GM13977 (cell line): ENCODE measurements around the gene JMY.

Source experiments
- DNase-seq: peaks from one replicate; pipeline ENCODE4 v3.0.0; 2012; ENCODE audit warnings: low spot score
- in situ Hi-C: fragments of 300-500 bp; cut with MboI; formaldehyde crosslinking; loops from one replicate; pipeline ENCODE4 v1.12.0; 2022; ENCODE audit warnings: low sequenced_read_pairs, low pct_unique_long_range_greater_than_20kb, mixed read lengths, inconsistent platforms; ENCODE audit not compliant: unreplicated experiment
- TF ChIP-seq, protein P1 (sequence below): IDR thresholded peaks from 2 replicates; pipeline ENCODE4 v1.5.1; 2012; ENCODE audit warnings: mild to moderate bottlenecking, control low read depth; ENCODE audit not compliant: insufficient read depth; ENCODE audit errors: extremely low read depth, missing control alignments

The JMY gene

DNA sequence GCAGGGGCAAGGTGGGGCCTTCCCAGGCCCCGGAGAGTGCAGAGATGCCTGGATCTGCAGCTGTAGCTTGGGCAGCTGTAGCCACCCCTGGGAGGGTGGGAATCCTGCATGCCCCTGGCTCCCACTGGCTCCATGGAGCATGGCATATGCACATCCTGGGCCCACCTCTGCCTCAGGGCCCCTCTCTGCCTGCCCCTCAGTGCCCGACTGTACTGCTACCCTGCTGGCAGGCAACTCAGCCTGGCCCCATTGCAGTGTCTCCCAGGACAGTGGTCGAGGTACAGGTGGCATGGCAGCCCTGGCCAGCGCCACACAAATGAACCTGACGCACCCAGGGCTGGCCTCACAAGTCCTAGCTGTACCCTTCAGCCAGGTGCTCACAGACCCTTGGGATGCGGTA lies 23.9 kb downstream of the JMY start:
- no peak for DNase-seq
- TF ChIP-seq, protein P1, sequence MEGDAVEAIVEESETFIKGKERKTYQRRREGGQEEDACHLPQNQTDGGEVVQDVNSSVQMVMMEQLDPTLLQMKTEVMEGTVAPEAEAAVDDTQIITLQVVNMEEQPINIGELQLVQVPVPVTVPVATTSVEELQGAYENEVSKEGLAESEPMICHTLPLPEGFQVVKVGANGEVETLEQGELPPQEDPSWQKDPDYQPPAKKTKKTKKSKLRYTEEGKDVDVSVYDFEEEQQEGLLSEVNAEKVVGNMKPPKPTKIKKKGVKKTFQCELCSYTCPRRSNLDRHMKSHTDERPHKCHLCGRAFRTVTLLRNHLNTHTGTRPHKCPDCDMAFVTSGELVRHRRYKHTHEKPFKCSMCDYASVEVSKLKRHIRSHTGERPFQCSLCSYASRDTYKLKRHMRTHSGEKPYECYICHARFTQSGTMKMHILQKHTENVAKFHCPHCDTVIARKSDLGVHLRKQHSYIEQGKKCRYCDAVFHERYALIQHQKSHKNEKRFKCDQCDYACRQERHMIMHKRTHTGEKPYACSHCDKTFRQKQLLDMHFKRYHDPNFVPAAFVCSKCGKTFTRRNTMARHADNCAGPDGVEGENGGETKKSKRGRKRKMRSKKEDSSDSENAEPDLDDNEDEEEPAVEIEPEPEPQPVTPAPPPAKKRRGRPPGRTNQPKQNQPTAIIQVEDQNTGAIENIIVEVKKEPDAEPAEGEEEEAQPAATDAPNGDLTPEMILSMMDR = no peak
- in situ Hi-C loops = no loop called here

DNA sequence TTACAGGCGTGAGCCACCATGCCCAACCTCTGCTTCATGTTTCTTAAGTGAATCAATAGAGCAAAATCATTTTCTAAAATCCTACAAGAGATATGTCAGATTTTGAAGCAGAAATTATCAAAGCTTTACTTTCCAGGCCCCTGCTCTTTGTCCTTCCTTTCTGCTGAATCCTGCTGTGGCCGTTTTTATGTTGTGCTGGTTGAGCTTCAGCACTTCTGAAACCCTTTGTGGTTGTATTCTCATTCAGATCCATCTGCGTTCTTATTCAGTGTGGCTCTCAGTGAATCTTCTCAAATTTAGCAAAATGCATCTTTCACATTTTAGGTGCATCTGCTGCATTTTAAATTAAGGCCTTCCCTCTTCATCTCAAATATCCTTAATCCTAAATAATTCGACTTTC lies 26.0 kb downstream of the JMY start:
- in situ Hi-C loops = no loop called here
- DNase-seq = no peak
- TF ChIP-seq, protein P1 = no peak

DNA sequence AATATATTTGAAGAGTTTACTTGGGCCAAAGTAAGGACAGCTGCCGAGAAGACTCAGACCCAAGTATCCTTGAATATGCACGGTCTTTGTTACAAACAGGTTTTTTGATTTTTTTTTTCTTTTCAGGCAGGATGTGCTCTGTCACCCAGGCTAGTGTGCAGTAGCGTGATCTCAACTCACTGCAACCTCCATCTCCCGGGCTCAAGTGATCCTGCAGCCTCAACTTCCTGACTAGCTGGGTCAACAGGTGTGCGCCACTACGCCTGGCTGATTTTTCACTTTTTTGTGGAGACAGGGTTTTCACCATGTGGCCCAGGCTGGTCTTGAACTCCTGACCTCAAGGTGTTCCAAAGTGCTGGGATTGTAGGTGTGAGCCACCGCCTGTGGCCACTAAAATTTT lies 27.4 kb downstream of the JMY start:
- TF ChIP-seq, protein P1 = no peak
- in situ Hi-C loops = no loop called here
- no peak for DNase-seq

DNA sequence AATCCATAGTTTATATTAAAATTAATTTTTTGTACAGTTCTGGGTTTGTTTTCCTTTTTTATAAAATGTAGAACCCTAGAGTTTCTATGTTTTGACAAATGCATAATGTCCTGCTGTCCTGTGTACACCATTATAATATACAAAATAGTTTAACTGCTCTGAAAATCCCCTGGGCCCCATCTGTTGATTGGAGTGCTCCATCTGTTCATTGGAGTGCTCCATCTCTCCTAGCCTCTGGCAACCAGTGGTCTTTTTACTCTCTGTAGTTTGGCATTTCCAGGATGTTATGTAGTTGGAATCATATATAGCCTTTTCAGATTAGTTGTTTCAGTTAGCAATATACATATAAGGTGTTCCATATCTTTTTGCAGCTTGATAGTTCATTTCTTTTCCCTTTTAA lies 31.2 kb downstream of the JMY start:
- in situ Hi-C loops = no loop called here
- no peak for DNase-seq
- TF ChIP-seq, protein P1 = no peak

DNA sequence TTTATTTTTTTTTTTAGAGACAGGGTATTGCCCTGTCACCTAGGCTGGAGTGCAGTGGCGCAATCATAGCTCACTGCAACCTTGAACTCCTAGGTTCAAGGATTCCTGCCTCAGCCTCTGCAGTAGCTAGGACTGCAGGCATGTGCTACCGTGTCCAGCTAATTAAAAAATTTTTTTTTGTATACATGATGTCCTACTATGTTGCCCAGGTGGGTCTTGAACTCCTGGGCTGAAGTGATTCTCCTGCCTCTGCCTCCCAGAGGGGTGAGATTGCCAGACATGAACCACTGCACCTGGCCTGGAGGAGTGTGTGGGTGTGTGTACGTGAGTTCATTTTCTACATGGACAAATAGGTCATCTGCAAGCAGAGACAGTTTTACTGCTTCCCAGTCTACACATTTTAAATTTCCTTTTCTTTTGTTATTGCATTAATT lies 33.8 kb downstream of the JMY start:
- no peak for DNase-seq
- in situ Hi-C loops = no loop called here
- TF ChIP-seq, protein P1 = no peak

DNA sequence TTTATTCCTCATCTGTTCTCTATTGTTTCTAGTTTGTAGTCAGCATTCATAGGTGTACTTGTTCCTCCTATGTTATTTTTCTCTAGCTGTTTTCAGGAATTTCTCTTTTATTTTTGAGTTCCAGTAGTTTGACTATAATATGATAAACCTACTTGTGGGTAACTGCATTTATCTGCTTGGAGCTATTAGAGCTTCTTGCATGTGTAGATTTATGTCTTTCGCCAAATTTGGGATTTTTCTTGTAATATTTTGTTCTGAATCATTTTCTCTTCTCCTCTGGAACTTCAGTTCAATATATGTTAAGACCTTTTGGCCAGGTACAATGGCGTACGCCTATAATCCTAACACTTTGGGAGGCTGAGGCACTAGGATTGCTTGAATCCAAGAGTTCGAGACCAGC lies 37.4 kb downstream of the JMY start:
- TF ChIP-seq, protein P1 = no peak
- DNase-seq = no peak
- in situ Hi-C loops = no loop called here

DNA sequence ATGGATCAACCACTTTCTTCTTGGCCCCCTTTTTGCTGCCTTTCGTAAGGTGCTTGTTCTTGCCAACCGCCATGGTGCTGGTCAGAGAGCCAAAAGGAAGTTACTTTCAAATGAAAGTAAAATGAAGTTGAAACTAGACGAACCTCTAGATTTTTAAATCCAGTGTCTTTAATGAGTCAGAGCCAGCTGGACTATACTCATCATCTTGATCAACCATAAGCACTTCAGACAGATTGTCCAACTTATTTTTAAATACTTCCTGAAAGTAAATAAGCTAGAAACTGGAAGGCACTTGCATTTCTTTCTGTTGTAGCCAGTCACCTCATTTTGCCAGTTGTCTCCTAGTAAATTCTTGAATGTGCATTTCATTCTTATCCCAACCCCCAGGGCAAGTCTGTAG lies 48.9 kb downstream of the JMY start:
- in situ Hi-C loops = no loop called here
- TF ChIP-seq, protein P1 = no peak
- DNase-seq = no peak
